VCaP (cell line): ENCODE data around the gene UFC1.
A peak's percentile ranks its signal among the peaks of the same experiment; 100 is the strongest.

Source experiments
- H3K27ac ChIP-seq: fragments of 450-650 bp; 2 replicates; pipeline ENCODE4 v1.5.1; 2017
- CTCF ChIP-seq: fragments of 450-650 bp; conservative IDR thresholded peaks from 2 replicates; pipeline ENCODE4 v1.5.1; 2017; ENCODE audit warnings: mild to moderate bottlenecking, moderate library complexity

Gene UFC1

GRCh38 chr1:161188381-161188780 is 34.6 kb downstream of the UFC1 start:
- no peak overlapping the region for H3K27ac ChIP-seq

GRCh38 chr1:161189036-161189435 is 35.3 kb downstream of the UFC1 start:
- TF ChIP-seq CTCF = no peak
- H3K27ac ChIP-seq = no peak overlapping the region

More at GRCh38 chr1:161188381-161188780, 34.6 kb downstream of the UFC1 start:
- TF ChIP-seq CTCF = no peak

GRCh38 chr1:161190962-161191521 is 37.3 kb downstream of the UFC1 start:
- no peak for TF ChIP-seq CTCF
- no peak overlapping the region for H3K27ac ChIP-seq

- no peak overlapping the region for H3K27ac ChIP-seq
- TF ChIP-seq CTCF = no peak
Observed at GRCh38 chr1:161191971-161192370, 38.2 kb downstream of the UFC1 start.

- no peak overlapping the region for H3K27ac ChIP-seq
Observed at GRCh38 chr1:161192476-161193465, 39.0 kb downstream of the UFC1 start.

GRCh38 chr1:161193561-161194235 is 39.9 kb downstream of the UFC1 start:
- no peak for TF ChIP-seq CTCF
- no peak overlapping the region for H3K27ac ChIP-seq

More at GRCh38 chr1:161192476-161193465, 39.0 kb downstream of the UFC1 start:
- peak; percentile 92 for TF ChIP-seq CTCF

- TF ChIP-seq CTCF = no peak
- H3K27ac ChIP-seq = no peak overlapping the region
Observed at GRCh38 chr1:161195171-161195570, 41.4 kb downstream of the UFC1 start.
